Measurements from ENCODE around the gene TTN.

Gene TTN

GRCh38 chr2:178480227-178481181, 326.7 kb downstream of the TTN start, which contains the start of gene PLEKHA3:
PLEKHA3 (plus strand) TSS chr2:178480457; CDS start chr2:178480870, 413 bp downstream.
- DNase-seq, result peak; percentile 52 to 81 (median 70)

GRCh38 chr2:178479758-178480226, 327.4 kb downstream of the TTN start:
- no peak for DNase-seq

- no peak for DNase-seq
Measured at GRCh38 chr2:178479275-178479616, 328.0 kb downstream of the TTN start.

GRCh38 chr2:178478439-178479274, 328.6 kb downstream of the TTN start, which contains the start of gene FKBP7:
FKBP7 (minus strand) TSS chr2:178478600; CDS start chr2:178478499, 101 bp downstream.
- DNase-seq, result peak; percentile 67 to 89 (median 78)

- no peak for DNase-seq
Measured at GRCh38 chr2:178478130-178478438, 329.1 kb downstream of the TTN start.

- DNase-seq, result no peak
Measured at GRCh38 chr2:178477443-178478129, 329.6 kb downstream of the TTN start.

GRCh38 chr2:178476477-178476876, 330.7 kb downstream of the TTN start:
- no peak for DNase-seq
